HCT116 (cell line): ENCODE results near the gene FGD3. TPM values are rescaled to one million over a fixed set of nuclear protein-coding genes. Genes with fewer than 3 reads are reported as not detected.

Experiments
- ATAC-seq: fragments of 200-7000 bp; cut with Tn5 transposase; 2 replicates; pipeline ENCODE4 v1.9.1; 2020; ENCODE audit warnings: mild to moderate bottlenecking, moderate library complexity
- BruUV-seq: library from RNA; stranded (reverse); fragments of 400-500 nt; replicated peaks from 2 replicates; lab custom pipeline; 2021; lab: Mats Ljungman, UMichigan
- CTCF ChIA-PET: fragments of 300-600 bp; sonication (Branson Sonifier 250); formaldehyde crosslinking; loops from one replicate; lab custom pipeline; 2021; ENCODE audit warnings: antibody characterized with exemption; lab: Charles Lee
- POLR2A ChIA-PET: fragments of 300-600, 350-600 bp; sonication (Branson Sonifier 250); formaldehyde crosslinking; loops from one replicate; lab custom pipeline; 2021; ENCODE audit warnings: antibody characterized with exemption; lab: Charles Lee
- RAD21 ChIA-PET, 2 experiments: fragments of 300-600 bp; sonication (Branson Sonifier 250); formaldehyde crosslinking; loops; one replicate each; lab custom pipeline; 2023; ENCODE audit warnings: low total read pairs in 2 of 2; ENCODE audit not compliant: uncharacterized antibody in 2 of 2, unreplicated experiment in 2 of 2, low non-redundant PET in 1 of 2; lab: Charles Lee
- DNase-seq: peaks from one replicate; pipeline ENCODE4 v3.0.0-alpha.2; 2010; ENCODE audit warnings: low read depth, low spot score
- H2AFZ ChIP-seq: fragments of 200-600 bp; shearing (Covaris generic), sonication (generic); 2 replicates; pipeline ENCODE4 v1.6.1; 2017; ENCODE audit warnings: low read depth, mixed run types, mixed read lengths, antibody characterized with exemption, low read length; ENCODE audit not compliant: poor library complexity, severe bottlenecking
- H3K27ac ChIP-seq: 2 replicates; pipeline ENCODE4 v1.5.1; 2012; ENCODE audit warnings: low read depth, low read length
- H3K27me3 ChIP-seq: fragments of 200-600 bp; sonication (generic); 2 replicates; pipeline ENCODE4 v1.6.1; 2016; ENCODE audit warnings: mixed run types, low read length, mixed read lengths; ENCODE audit not compliant: insufficient read depth
- H3K36me3 ChIP-seq, 2 experiments: fragments of 200-500 bp in 1 of 2; fragments of 200-600 bp in 1 of 2; sonication (Bioruptor generic) in 1 of 2; sonication (generic) in 1 of 2; 2 replicates each; pipeline versions ENCODE4 v1.5.1 to v1.6.1; 2014 to 2016; ENCODE audit warnings: low read length in 2 of 2, inconsistent platforms in 1 of 2, mixed read lengths in 1 of 2, mixed run types in 1 of 2; ENCODE audit not compliant: insufficient read depth in 2 of 2, control insufficient read depth in 1 of 2
- H3K4me1 ChIP-seq, 2 experiments: fragments of 200-600 bp in 1 of 2; sonication (generic) in 1 of 2; 2 replicates each; pipeline versions ENCODE4 v1.5.1 to v1.6.1; 2012 to 2017; ENCODE audit warnings: low read length in 2 of 2, inconsistent platforms in 1 of 2, mild to moderate bottlenecking in 1 of 2, mixed read lengths in 1 of 2, mixed run types in 1 of 2, moderate library complexity in 1 of 2; ENCODE audit not compliant: insufficient read depth in 2 of 2, control insufficient read depth in 1 of 2
- H3K4me2 ChIP-seq: fragments of 200-600 bp; sonication (generic); 2 replicates; pipeline ENCODE4 v1.6.1; 2017; ENCODE audit warnings: mixed run types, low read length, mixed read lengths
- H3K4me3 ChIP-seq, 2 experiments: fragments of 200-600 bp in 1 of 2; sonication (generic) in 1 of 2; replicated peaks in 1 of 2; 2 replicates each; pipeline ENCODE4 v1.5.1; 2011 to 2016; ENCODE audit warnings: low read length in 2 of 2, control low read depth in 1 of 2, low read depth in 1 of 2, mild to moderate bottlenecking in 1 of 2, mixed read lengths in 1 of 2, mixed run types in 1 of 2
- H3K79me2 ChIP-seq: fragments of 200-600 bp; sonication (generic); 2 replicates; pipeline ENCODE4 v1.6.1; 2017; ENCODE audit warnings: mild to moderate bottlenecking, mixed run types, low read length, moderate library complexity, mixed read lengths; ENCODE audit not compliant: insufficient read depth
- H3K9ac ChIP-seq: fragments of 200-600 bp; sonication (generic); 2 replicates; pipeline ENCODE4 v1.6.1; 2016; ENCODE audit warnings: low read length, mixed read lengths
- H3K9me2 ChIP-seq: fragments of 200-600 bp; sonication (generic), shearing (Covaris generic); 2 replicates; pipeline ENCODE4 v1.6.1; 2017; ENCODE audit warnings: mixed run types, mild to moderate bottlenecking, moderate library complexity; ENCODE audit not compliant: insufficient read depth
- H3K9me3 ChIP-seq, 2 experiments: fragments of 200-500 bp in 1 of 2; fragments of 200-600 bp in 1 of 2; sonication (Bioruptor generic) in 1 of 2; sonication (generic) in 1 of 2; 2 replicates each; pipeline ENCODE4 v1.6.1; 2014 to 2017; ENCODE audit warnings: low read length in 2 of 2, mixed read lengths in 2 of 2, inconsistent platforms in 1 of 2, low read depth in 1 of 2, mild to moderate bottlenecking in 1 of 2, mixed run types in 1 of 2, moderate library complexity in 1 of 2; ENCODE audit not compliant: control insufficient read depth in 1 of 2, insufficient read depth in 1 of 2
- H4K20me1 ChIP-seq: fragments of 200-600 bp; sonication (generic), shearing (Covaris generic); 2 replicates; pipeline ENCODE4 v1.6.1; 2017; ENCODE audit warnings: mixed run types, mild to moderate bottlenecking, moderate library complexity; ENCODE audit not compliant: insufficient read depth
- CEBPB ChIP-seq: IDR thresholded peaks from 2 replicates; pipeline ENCODE4 v1.6.1; 2012; ENCODE audit warnings: low read depth
- EGR1 ChIP-seq: IDR thresholded peaks from 2 replicates; pipeline ENCODE4 v1.6.1; 2012; ENCODE audit warnings: low read depth
- FOSL1 ChIP-seq: IDR thresholded peaks from 2 replicates; pipeline ENCODE4 v1.6.1; 2012; ENCODE audit warnings: low read depth
- JUND ChIP-seq: IDR thresholded peaks from 2 replicates; pipeline ENCODE4 v1.6.1; 2012
- POLR2AphosphoS5 ChIP-seq: IDR thresholded peaks from 2 replicates; pipeline ENCODE4 v1.6.1; 2011; ENCODE audit warnings: mild to moderate bottlenecking, low read depth, low read length, moderate library complexity
- SP1 ChIP-seq: IDR thresholded peaks from 2 replicates; pipeline ENCODE4 v1.6.1; 2012; ENCODE audit warnings: low read depth
- intact Hi-C: fragments of 100-400 bp; cut with micrococcal nuclease; formaldehyde crosslinking; loops from 2 replicates; pipeline ENCODE4 v1.10.0; 2022
- total RNA-seq: library from RNA; stranded (reverse); gene quantifications from one replicate; pipeline ENCODE4 v1.2.1, GENCODE V29; 2021; ENCODE audit not compliant: unreplicated experiment
- TF ChIP-seq, protein P1 (sequence below): IDR thresholded peaks from 2 replicates; pipeline ENCODE4 v1.6.1; 2012; ENCODE audit warnings: low read depth

Gene FGD3
- total RNA-seq, 1 experiment from 2014 or later = 3.3 TPM

DNA sequence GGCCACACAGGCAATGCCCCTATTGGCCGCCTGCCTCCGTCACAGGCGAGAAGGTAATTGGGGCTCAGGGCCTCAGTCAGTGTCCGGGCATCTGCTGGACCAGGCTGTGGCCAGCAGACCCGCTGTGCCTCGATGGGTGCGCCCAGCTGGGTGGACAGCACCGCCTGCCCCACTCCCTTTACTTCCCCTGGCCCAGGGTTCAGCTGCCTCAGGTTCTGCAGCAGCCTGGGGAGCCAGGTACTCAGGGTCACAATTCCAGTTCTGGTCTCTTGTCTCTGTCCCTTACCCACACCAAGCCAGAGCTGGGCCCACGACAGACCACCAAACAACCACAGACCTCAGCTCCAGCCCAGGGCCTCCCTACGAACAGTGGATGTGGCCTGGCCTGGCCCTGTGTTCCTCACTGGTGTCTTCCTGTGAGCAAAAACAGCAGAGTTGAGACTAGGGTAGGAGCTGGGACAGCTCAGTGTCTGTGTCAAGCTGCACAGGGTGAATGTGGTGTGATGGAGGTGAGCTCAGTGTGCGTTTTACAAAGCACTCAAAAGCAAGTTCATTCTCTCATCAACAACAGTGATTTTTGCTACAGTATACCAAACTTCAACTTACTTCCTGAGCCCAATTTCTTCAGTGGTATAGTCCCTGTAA lies 77.8 kb downstream of the FGD3 start:
- Histone ChIP-seq H3K9me2 (no peaks in the 10 kb centered on the region), H3K4me1 (no peaks in the 10 kb centered on the region), H3K9ac (no peak overlapping the region), H3K27ac (no peak overlapping the region), H4K20me1 (no peaks in the 10 kb centered on the region), H2AFZ (no peak overlapping the region), H3K4me3 (no peak overlapping the region), H3K27me3 (no peaks in the 10 kb centered on the region), H3K9me3 (no peaks in the 10 kb centered on the region), H3K4me2 (no peak overlapping the region), H3K36me3 (no peaks in the 10 kb centered on the region), H3K79me2 (no peaks in the 10 kb centered on the region)
- POLR2A ChIA-PET = no interaction called here
- DNase-seq = no peak
- intact Hi-C loops = no loop called here
- RAD21 ChIA-PET = no interaction called here
- no peak for ATAC-seq
- no peak for TF ChIP-seq FOSL1
- TF ChIP-seq, protein P1, sequence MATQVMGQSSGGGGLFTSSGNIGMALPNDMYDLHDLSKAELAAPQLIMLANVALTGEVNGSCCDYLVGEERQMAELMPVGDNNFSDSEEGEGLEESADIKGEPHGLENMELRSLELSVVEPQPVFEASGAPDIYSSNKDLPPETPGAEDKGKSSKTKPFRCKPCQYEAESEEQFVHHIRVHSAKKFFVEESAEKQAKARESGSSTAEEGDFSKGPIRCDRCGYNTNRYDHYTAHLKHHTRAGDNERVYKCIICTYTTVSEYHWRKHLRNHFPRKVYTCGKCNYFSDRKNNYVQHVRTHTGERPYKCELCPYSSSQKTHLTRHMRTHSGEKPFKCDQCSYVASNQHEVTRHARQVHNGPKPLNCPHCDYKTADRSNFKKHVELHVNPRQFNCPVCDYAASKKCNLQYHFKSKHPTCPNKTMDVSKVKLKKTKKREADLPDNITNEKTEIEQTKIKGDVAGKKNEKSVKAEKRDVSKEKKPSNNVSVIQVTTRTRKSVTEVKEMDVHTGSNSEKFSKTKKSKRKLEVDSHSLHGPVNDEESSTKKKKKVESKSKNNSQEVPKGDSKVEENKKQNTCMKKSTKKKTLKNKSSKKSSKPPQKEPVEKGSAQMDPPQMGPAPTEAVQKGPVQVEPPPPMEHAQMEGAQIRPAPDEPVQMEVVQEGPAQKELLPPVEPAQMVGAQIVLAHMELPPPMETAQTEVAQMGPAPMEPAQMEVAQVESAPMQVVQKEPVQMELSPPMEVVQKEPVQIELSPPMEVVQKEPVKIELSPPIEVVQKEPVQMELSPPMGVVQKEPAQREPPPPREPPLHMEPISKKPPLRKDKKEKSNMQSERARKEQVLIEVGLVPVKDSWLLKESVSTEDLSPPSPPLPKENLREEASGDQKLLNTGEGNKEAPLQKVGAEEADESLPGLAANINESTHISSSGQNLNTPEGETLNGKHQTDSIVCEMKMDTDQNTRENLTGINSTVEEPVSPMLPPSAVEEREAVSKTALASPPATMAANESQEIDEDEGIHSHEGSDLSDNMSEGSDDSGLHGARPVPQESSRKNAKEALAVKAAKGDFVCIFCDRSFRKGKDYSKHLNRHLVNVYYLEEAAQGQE = no peak
- TF ChIP-seq JUND = no peak
- no peak for TF ChIP-seq CEBPB
- BruUV-seq = no TSS peak
- CTCF ChIA-PET = no interaction called here

DNA sequence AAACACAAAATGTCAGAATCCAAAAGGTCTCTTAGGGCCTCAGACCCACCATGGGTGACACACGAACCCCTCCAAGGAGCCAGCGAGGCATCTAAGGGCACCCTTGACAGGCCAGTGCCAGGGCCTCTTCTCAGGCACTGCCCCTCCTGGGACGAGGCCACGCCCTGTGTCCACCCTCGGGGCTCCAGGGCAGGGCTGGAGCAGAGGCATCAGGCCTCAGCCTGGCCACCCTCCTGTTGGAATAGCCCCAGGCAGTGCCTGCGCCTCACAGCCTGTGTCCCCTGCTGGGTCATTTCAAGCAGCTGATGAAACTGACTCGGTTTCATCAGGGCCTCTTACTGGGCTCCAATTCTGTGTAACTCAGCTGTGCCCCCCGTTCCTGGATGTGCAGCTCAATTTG lies 78.4 kb downstream of the FGD3 start:
- no peaks in the 10 kb centered on the region for H3K9me2 ChIP-seq
- no peaks in the 10 kb centered on the region for H3K9me3 ChIP-seq
- H3K36me3 ChIP-seq = no peaks in the 10 kb centered on the region
- no peak overlapping the region for H3K9ac ChIP-seq
- DNase-seq = no peak
- POLR2A ChIA-PET = interaction anchor here (1.2 kb wide), 1 partner anchor 10 kb away, joined by 3 read pairs; no protein-coding TSS in a partner anchor
- intact Hi-C loops = no loop called here
- no peak overlapping the region for H3K4me2 ChIP-seq
- no TSS peak for BruUV-seq
- no peak overlapping the region for H3K27ac ChIP-seq
- H3K4me1 ChIP-seq = no peaks in the 10 kb centered on the region
- RAD21 ChIA-PET = no interaction called here
- H3K27me3 ChIP-seq = no peaks in the 10 kb centered on the region
- no peak for TF ChIP-seq CEBPB
- no peak for TF ChIP-seq SP1
- no peak for TF ChIP-seq POLR2AphosphoS5
- TF ChIP-seq EGR1 = no peak
- TF ChIP-seq, protein P1 = no peak
- TF ChIP-seq, all 23 proteins: peak for 0
- Histone ChIP-seq H3K4me3 (no peak overlapping the region), H3K79me2 (no peaks in the 10 kb centered on the region), H4K20me1 (no peaks in the 10 kb centered on the region), H2AFZ (no peak overlapping the region)
- CTCF ChIA-PET = no interaction called here
- no peak for ATAC-seq
